ENCODE results near the gene HDAC6. TPM values are rescaled to one million over a fixed set of nuclear protein-coding genes. Genes with fewer than 3 reads are reported as not detected.
"Not testable (repeated sequence)": the region's sequence is repeated elsewhere in the genome, so short reads cannot be mapped to it uniquely, and the experiment has no call there.

HDAC6 gene
- total RNA-seq, 2 donors from 2014 or later: 27.1 to 30.4 TPM

GRCh38 chrX:48854898-48855297, 53.0 kb downstream of the HDAC6 start:
- Histone ChIP-seq H3K27ac (no peak overlapping the region), H3K27me3 (no peaks in the 10 kb centered on the region), H3K36me3 (no peaks in the 10 kb centered on the region), H3K4me1 (no peaks in the 10 kb centered on the region), H3K4me3 (no peak overlapping the region), H3K9me3 (no peaks in the 10 kb centered on the region)
- DNase-seq (ENCODE audit: low spot score): no peak
- TF ChIP-seq CTCF (IDR thresholded peaks at IDR 0.05): no peak

GRCh38 chrX:48864210-48864609, 62.3 kb downstream of the HDAC6 start:
- H3K27ac ChIP-seq: no peak overlapping the region
- no peaks in the 10 kb centered on the region for H3K4me1 ChIP-seq
- no peaks in the 10 kb centered on the region for H3K9me3 ChIP-seq
- H3K36me3 ChIP-seq: no peaks in the 10 kb centered on the region
- H3K27me3 ChIP-seq: no peaks in the 10 kb centered on the region
- TF ChIP-seq CTCF (IDR thresholded peaks at IDR 0.05): no peak
- no peak overlapping the region for H3K4me3 ChIP-seq
- DNase-seq (ENCODE audit: low spot score): no peak

GRCh38 chrX:48872017-48872416, 70.2 kb downstream of the HDAC6 start:
- H3K27ac ChIP-seq; H3K27me3 ChIP-seq; H3K9me3 ChIP-seq; H3K4me1 ChIP-seq; DNase-seq (ENCODE audit: low spot score); H3K36me3 ChIP-seq; H3K4me3 ChIP-seq: not testable (repeated sequence)

Other genes starting within 250 kb of the HDAC6 start
- gene RBM3, start 227.6 kb upstream of the HDAC6 start, total RNA-seq: 10 to 100 TPM; 62.1 to 90.4 TPM
- 100 to 1,000 TPM; 208 to 214 TPM for gene WDR13, start 204.6 kb upstream of the HDAC6 start, total RNA-seq
- gene WAS, start 118.3 kb upstream of the HDAC6 start, total RNA-seq: 1 to 10 TPM; 3.0 to 4.5 TPM
- 1 to 10 TPM; 3.8 to 8.0 TPM for gene SUV39H1, start 105.3 kb upstream of the HDAC6 start, total RNA-seq
- not detected for gene GLOD5, start 40.3 kb upstream of the HDAC6 start, total RNA-seq
- under 1 TPM in 1 of 2 donors, not detected in 1; 0.20 TPM for gene GATA1, start 15.5 kb upstream of the HDAC6 start, total RNA-seq
- gene ERAS, start 24.4 kb downstream of the HDAC6 start, total RNA-seq: not detected
- 10 to 100 TPM in 1 of 2 donors, 1 to 10 TPM in 1; 4.3 to 12.5 TPM for gene PCSK1N, start 33.5 kb downstream of the HDAC6 start, total RNA-seq
- gene TIMM17B, start 95.7 kb downstream of the HDAC6 start, total RNA-seq: 10 to 100 TPM; 49.2 to 56.5 TPM
- gene PQBP1, start 95.9 kb downstream of the HDAC6 start, total RNA-seq: 10 to 100 TPM; 44.4 to 66.7 TPM
- gene SLC35A2, start 109.6 kb downstream of the HDAC6 start, total RNA-seq: 10 to 100 TPM; 16.8 to 18.8 TPM
- 1 to 10 TPM; 5.4 to 9.1 TPM for gene PIM2, start 117.0 kb downstream of the HDAC6 start, total RNA-seq
- 10 to 100 TPM; 15.4 to 23.9 TPM for gene OTUD5, start 155.5 kb downstream of the HDAC6 start, total RNA-seq
- gene KCND1, start 169.8 kb downstream of the HDAC6 start, total RNA-seq: 1 to 10 TPM; 1.3 to 1.5 TPM
- 10 to 100 TPM in 1 of 2 donors, 1 to 10 TPM in 1; 9.6 to 16.0 TPM for gene GRIPAP1, start 200.2 kb downstream of the HDAC6 start, total RNA-seq
- 10 to 100 TPM; 25.8 to 60.3 TPM for gene TFE3, start 241.3 kb downstream of the HDAC6 start, total RNA-seq